H1 (cell line): Measurements from ENCODE around the gene MYO7B. TPM values are rescaled to one million over a fixed set of nuclear protein-coding genes. Genes with fewer than 3 reads are reported as not detected.
A peak's percentile ranks its signal among the peaks of the same experiment; 100 is the strongest.

Source experiments
- CTCF ChIA-PET: fragments of 300-600 bp; sonication (Branson Sonifier 250); formaldehyde crosslinking; loops from one replicate; lab custom pipeline; 2021; ENCODE audit not compliant: partially characterized antibody; lab: Charles Lee
- POLR2A ChIA-PET: fragments of 300-600 bp; sonication (Branson Sonifier 250); formaldehyde crosslinking; loops from one replicate; lab custom pipeline; 2021; ENCODE audit warnings: inconsistent platforms; ENCODE audit not compliant: partially characterized antibody; lab: Charles Lee
- DNase-seq, 2 experiments: peaks; one replicate each; pipeline versions ENCODE4 v3.0.0 to v3.0.0-alpha.2; 2010 to 2022; ENCODE audit warnings: low spot score in 2 of 2, low read depth in 1 of 2, mixed read lengths in 1 of 2
- FAIRE-seq: peaks from 2 replicates; lab custom pipeline; 2011; peaks lifted over from hg19 to GRCh38; lab: Jason Lieb, UNC
- H2AFZ ChIP-seq: 2 replicates; pipeline ENCODE4 v1.8.1; 2012; ENCODE audit warnings: low read length, inconsistent platforms
- H2AK5ac ChIP-seq: 2 replicates; pipeline ENCODE4 v1.6.1; 2013; ENCODE audit warnings: low read depth, low read length
- H2BK120ac ChIP-seq: replicated peaks from 2 replicates; pipeline ENCODE3; 2013; ENCODE audit warnings: low read depth, low read length, inconsistent platforms
- H2BK12ac ChIP-seq: 2 replicates; pipeline ENCODE4 v1.6.1; 2013; ENCODE audit warnings: low read depth, low read length
- H2BK15ac ChIP-seq: 2 replicates; pipeline ENCODE4 v1.6.1; 2013; ENCODE audit warnings: low read length
- H2BK20ac ChIP-seq: 2 replicates; pipeline ENCODE4 v1.6.1; 2013; ENCODE audit warnings: low read length
- H2BK5ac ChIP-seq: 2 replicates; pipeline ENCODE4 v1.6.1; 2013; ENCODE audit warnings: low read depth, low read length
- H3K14ac ChIP-seq: 2 replicates; pipeline ENCODE4 v1.6.1; 2013; ENCODE audit warnings: inconsistent platforms; ENCODE audit not compliant: insufficient read length
- H3K18ac ChIP-seq: 2 replicates; pipeline ENCODE4 v1.6.1; 2013; ENCODE audit warnings: low read length; ENCODE audit errors: extremely low read depth
- H3K23ac ChIP-seq: 2 replicates; pipeline ENCODE4 v1.6.1; 2013; ENCODE audit warnings: inconsistent platforms; ENCODE audit not compliant: insufficient read length
- H3K23me2 ChIP-seq: 2 replicates; pipeline ENCODE4 v1.6.1; 2013; ENCODE audit warnings: low read depth, low read length
- H3K27ac ChIP-seq: 2 replicates; pipeline ENCODE4 v1.6.1; 2011; ENCODE audit warnings: low read depth, low read length, inconsistent platforms
- H3K27me3 ChIP-seq, 4 experiments: replicated peaks in 1 of 4; 1 replicate in 1 of 4; 2 replicates in 3 of 4; pipeline versions ENCODE4 v1.6.1 to v1.8.1; 2011 to 2013; ENCODE audit warnings: low read length in 3 of 4, mild to moderate bottlenecking in 3 of 4, inconsistent platforms in 2 of 4, mixed read lengths in 2 of 4, moderate library complexity in 1 of 4; ENCODE audit not compliant: control insufficient read depth in 3 of 4, insufficient read depth in 3 of 4; ENCODE audit errors: extremely low read depth in 1 of 4
- H3K36me3 ChIP-seq, 4 experiments: 2 replicates each; pipeline versions ENCODE4 v1.6.1 to v1.8.1; 2011 to 2013; ENCODE audit warnings: mild to moderate bottlenecking in 4 of 4, low read length in 3 of 4, moderate library complexity in 2 of 4, control low read depth in 1 of 4, inconsistent platforms in 1 of 4; ENCODE audit not compliant: insufficient read depth in 4 of 4, control insufficient read depth in 2 of 4
- H3K4ac ChIP-seq: replicated peaks from 2 replicates; pipeline ENCODE3; 2013; ENCODE audit warnings: low read length, low read depth, mixed read lengths, inconsistent platforms; ENCODE audit not compliant: insufficient read length
- H3K4me1 ChIP-seq, 4 experiments: replicated peaks in 1 of 4; 1 replicate in 1 of 4; 2 replicates in 3 of 4; pipeline versions ENCODE4 v1.6.1 to v1.8.1; 2011 to 2013; ENCODE audit warnings: low read length in 3 of 4, inconsistent platforms in 2 of 4, mixed read lengths in 1 of 4; ENCODE audit not compliant: insufficient read depth in 4 of 4, control insufficient read depth in 3 of 4
- H3K4me2 ChIP-seq, 2 experiments: 2 replicates each; pipeline versions ENCODE4 v1.6.1 to v1.8.1; 2011 to 2013; ENCODE audit warnings: low read depth in 2 of 2, low read length in 2 of 2, control low read depth in 1 of 2, inconsistent platforms in 1 of 2, mild to moderate bottlenecking in 1 of 2; ENCODE audit not compliant: insufficient read depth in 1 of 2
- H3K4me3 ChIP-seq, 4 experiments: fragments of 200-600, 300-600 bp in 1 of 4; sonication (generic), shearing (Covaris generic), sonication (Bioruptor Twin) in 1 of 4; 2 replicates each; pipeline versions ENCODE4 v1.5.1 to v1.8.1; 2011 to 2016; ENCODE audit warnings: low read length in 4 of 4, low read depth in 3 of 4, control low read depth in 2 of 4, inconsistent platforms in 2 of 4, mild to moderate bottlenecking in 2 of 4, mixed read lengths in 1 of 4, moderate library complexity in 1 of 4; ENCODE audit not compliant: insufficient read depth in 2 of 4; ENCODE audit errors: extremely low read depth in 1 of 4
- H3K56ac ChIP-seq: replicated peaks from 2 replicates; pipeline ENCODE3; 2013; ENCODE audit warnings: low read depth, mild to moderate bottlenecking, mixed read lengths, low read length, inconsistent platforms; ENCODE audit not compliant: insufficient read length
- H3K79me1 ChIP-seq: 2 replicates; pipeline ENCODE4 v1.6.1; 2013; ENCODE audit warnings: low read depth, low read length, control low read depth
- H3K79me2 ChIP-seq, 2 experiments: 2 replicates each; pipeline versions ENCODE4 v1.6.1 to v1.8.1; 2012 to 2013; ENCODE audit warnings: low read length in 2 of 2, mild to moderate bottlenecking in 2 of 2, inconsistent platforms in 1 of 2; ENCODE audit not compliant: insufficient read depth in 2 of 2, control insufficient read depth in 1 of 2
- H3K9ac ChIP-seq, 4 experiments: replicated peaks in 1 of 4; 1 replicate in 1 of 4; 2 replicates in 3 of 4; pipeline versions ENCODE4 v1.6.1 to v1.8.1; 2011 to 2013; ENCODE audit warnings: low read depth in 3 of 4, low read length in 3 of 4, control low read depth in 2 of 4, mild to moderate bottlenecking in 2 of 4, moderate library complexity in 2 of 4, inconsistent platforms in 1 of 4; ENCODE audit errors: extremely low read depth in 1 of 4
- H3K9me3 ChIP-seq, 2 experiments: 2 replicates each; pipeline versions ENCODE4 v1.6.1 to v1.8.1; 2012 to 2013; ENCODE audit warnings: mild to moderate bottlenecking in 2 of 2, moderate library complexity in 2 of 2, control low read depth in 1 of 2, inconsistent platforms in 1 of 2, low read depth in 1 of 2, low read length in 1 of 2, mixed read lengths in 1 of 2; ENCODE audit not compliant: insufficient read depth in 2 of 2
- H4K20me1 ChIP-seq, 2 experiments: replicated peaks in 1 of 2; 2 replicates each; pipeline versions ENCODE3 to v1.8.1; 2011 to 2013; ENCODE audit warnings: inconsistent platforms in 2 of 2, low read length in 2 of 2, mild to moderate bottlenecking in 1 of 2; ENCODE audit not compliant: insufficient read depth in 2 of 2, control insufficient read depth in 1 of 2
- H4K5ac ChIP-seq: 2 replicates; pipeline ENCODE4 v1.6.1; 2013; ENCODE audit warnings: low read length, low read depth, mixed read lengths, inconsistent platforms; ENCODE audit not compliant: insufficient read length
- H4K8ac ChIP-seq: 2 replicates; pipeline ENCODE4 v1.8.0; 2013; ENCODE audit warnings: mild to moderate bottlenecking, moderate library complexity, low read length, inconsistent platforms; ENCODE audit not compliant: insufficient read depth; ENCODE audit errors: extremely low read depth
- H4K91ac ChIP-seq: replicated peaks from 2 replicates; pipeline ENCODE3; 2013; ENCODE audit warnings: low read length, mixed read lengths, inconsistent platforms; ENCODE audit not compliant: insufficient read length
- BRCA1 ChIP-seq: IDR thresholded peaks from 2 replicates; pipeline ENCODE4 v1.6.1; 2012; ENCODE audit warnings: low read depth, low read length, improper control_type of control experiment
- EP300 ChIP-seq, 2 experiments: IDR thresholded peaks; 1 replicate in 1 of 2; 2 replicates in 1 of 2; pipeline ENCODE4 v1.6.1; 2011 to 2012; ENCODE audit warnings: low read depth in 2 of 2, low read length in 2 of 2, mild to moderate bottlenecking in 2 of 2, borderline replicate concordance in 1 of 2, inconsistent platforms in 1 of 2, moderate library complexity in 1 of 2
- GTF2F1 ChIP-seq: IDR thresholded peaks from 2 replicates; pipeline ENCODE4 v1.6.1; 2012; ENCODE audit warnings: low read depth, low read length, improper control_type of control experiment, borderline replicate concordance
- RBBP5 ChIP-seq: IDR thresholded peaks from 2 replicates; pipeline ENCODE4 v1.7.1; 2012; ENCODE audit warnings: low read depth, mild to moderate bottlenecking, inconsistent platforms, low read length, moderate library complexity, borderline replicate concordance
- SIX5 ChIP-seq: IDR thresholded peaks from 2 replicates; pipeline ENCODE4 v1.6.1; 2011; ENCODE audit warnings: mild to moderate bottlenecking, low read depth, low read length
- WGBS, 2 experiments: shearing (Covaris generic) in 1 of 2; methylation state at CpG; one replicate each; pipeline versions ENCODE4 v1.1.6 to v1.1.7; 2013 to 2015; ENCODE audit warnings: low lambda C conversion rate in 2 of 2, mixed read lengths in 2 of 2, inconsistent platforms in 1 of 2, low coverage in 1 of 2, missing lambda C conversion rate in 1 of 2; ENCODE audit not compliant: insufficient replicate concordance in 2 of 2, insufficient coverage in 1 of 2, insufficient read length in 1 of 2; ENCODE audit errors: extremely low coverage in 1 of 2, missing lambda C conversion rate in 1 of 2; 5-methylcytosine and 5-hydroxymethylcytosine counted together
- polyA plus RNA-seq, 7 experiments: library from polyadenylated mRNA; depleted of rRNA in 3 of 7; stranded (reverse) in 5 of 7; unstranded in 2 of 7; fragments of >200 nt in 5 of 7; fragments of 200-250 nt in 2 of 7; gene quantifications; 1 replicate in 5 of 7; 2 replicates in 1 of 7; 4 replicates in 1 of 7; pipeline versions ENCODE4 v1.2.1 to v1.2.3, GENCODE V29; 2011 to 2013; ENCODE audit warnings: missing spikeins in 2 of 7, mixed read lengths in 2 of 7
- total RNA-seq: library from RNA; stranded (reverse); fragmentation: NEBNext Ultra II Directional; extraction: Animal tissue kit (Norgen Biotek cat#: 25700); gene quantifications from 2 replicates; pipeline ENCODE4 v1.2.1, GENCODE V29; 2021
- TF ChIP-seq, protein P1 (sequence below): IDR thresholded peaks from 2 replicates; pipeline ENCODE4 v1.6.1; 2011; ENCODE audit warnings: low read length, improper control_type of control experiment

Gene MYO7B
- total and polyA plus RNA-seq, 2 of the 8 experiments (the other 6 are each of a cell fraction or from before 2014, with no cell fraction given) = not detected

GRCh38 chr2:127659408-127660290 is 124.2 kb downstream of the MYO7B start:
- Histone ChIP-seq H2AK5ac (no peak overlapping the region), H3K4ac (no peak overlapping the region), H3K4me2 (no peak overlapping the region), H2BK15ac (no peak overlapping the region), H3K56ac (no peak overlapping the region), H3K36me3 (no peaks in the 10 kb centered on the region), H4K91ac (no peak overlapping the region), H3K4me3 (no peak overlapping the region), H3K14ac (no peak overlapping the region), H4K8ac (peak overlapping the region; percentile 3; the same call in 1 of the 2 replicates), H2BK5ac (no peak overlapping the region), H4K5ac (no peak overlapping the region), H3K27me3 (peaks cover 6 to 19% (median 13%) of the 10 kb centered on the region in 4 experiments), H3K79me2 (no peaks in the 10 kb centered on the region), H3K23me2 (peaks cover 3% of the 10 kb centered on the region; the same call in 1 of the 2 replicates), H3K23ac (no peak overlapping the region), H4K20me1 (peaks cover 0 to 1% of the 10 kb centered on the region in 2 experiments), H3K18ac (no peak overlapping the region), H3K79me1 (no peaks in the 10 kb centered on the region), H3K9me3 (no peaks in the 10 kb centered on the region), H3K27ac (no peak overlapping the region), H2BK120ac (no peak overlapping the region), H2BK20ac (no peak overlapping the region), H2BK12ac (no peak overlapping the region), H2AFZ (no peak overlapping the region), H3K9ac (no peak overlapping the region), H3K4me1 (peaks cover 0 to 2% (median 0%) of the 10 kb centered on the region in 4 experiments; a peak in 5 of 7 replicates)
- 94% methylated on average over 14 of the region's 14 CpGs; no CpG with 5 or more reads in 1 of the 2 experiments for WGBS, 2 experiments
- POLR2A ChIA-PET = no interaction called here
- CTCF ChIA-PET = interaction anchor here (1.2 to 4.1 kb wide), 3 partner anchors 15 to 68 kb away, joined by 3 to 15 read pairs (median 4); no protein-coding TSS in a partner anchor
- FAIRE-seq (no peak), DNase-seq (no peak)
- no peak for TF ChIP-seq BRCA1
- TF ChIP-seq SIX5 = no peak
- TF ChIP-seq, protein P1, sequence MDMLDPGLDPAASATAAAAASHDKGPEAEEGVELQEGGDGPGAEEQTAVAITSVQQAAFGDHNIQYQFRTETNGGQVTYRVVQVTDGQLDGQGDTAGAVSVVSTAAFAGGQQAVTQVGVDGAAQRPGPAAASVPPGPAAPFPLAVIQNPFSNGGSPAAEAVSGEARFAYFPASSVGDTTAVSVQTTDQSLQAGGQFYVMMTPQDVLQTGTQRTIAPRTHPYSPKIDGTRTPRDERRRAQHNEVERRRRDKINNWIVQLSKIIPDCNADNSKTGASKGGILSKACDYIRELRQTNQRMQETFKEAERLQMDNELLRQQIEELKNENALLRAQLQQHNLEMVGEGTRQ = no peak
- TF ChIP-seq RBBP5 = no peak
- TF ChIP-seq GTF2F1 = no peak
- TF ChIP-seq EP300 (IDR thresholded peaks at IDR 0.05; ENCODE audit: borderline replicate concordance in 1 of 2, low read depth in 2 of 2, low read length in 2 of 2) = no peak
